Adrenal gland (tissue), 5 donors: ENCODE results near the gene ZNF436.

Experiments
- CTCF ChIP-seq, 6 experiments: fragments of 450-650 bp in 4 of 6; fragments of 200-600 bp in 2 of 6; sonication (generic) in 1 of 6; IDR thresholded peaks; 1 replicate in 5 of 6; 2 replicates in 1 of 6; pipeline versions ENCODE4 v1.5.1 to v1.8.0; 2016 to 2021; ENCODE audit warnings: antibody characterized with exemption in 6 of 6, mild to moderate bottlenecking in 2 of 6, moderate library complexity in 1 of 6
- POLR2A ChIP-seq, 2 donors: fragments of 450-650 bp; IDR thresholded peaks; one replicate each; pipeline ENCODE4 v1.6.1; 2017; ENCODE audit warnings: antibody characterized with exemption in 2 of 2, mild to moderate bottlenecking in 2 of 2, moderate library complexity in 1 of 2
- donor health status: DM: no; HTN: no; CAD: no.

- TF ChIP-seq CTCF (IDR thresholded peaks at IDR 0.05) (no peak), POLR2A (IDR thresholded peaks at IDR 0.05) (peak; percentile 32 to 78)
Observed at GRCh38 chr1:23369335-23370013, at the start of gene ZNF436.
